Measurements from ENCODE around the gene RBM15B.
A peak's percentile ranks its signal among the peaks of the same experiment; 100 is the strongest.
"Not testable (repeated sequence)": the region's sequence is repeated elsewhere in the genome, so short reads cannot be mapped to it uniquely, and the experiment has no call there.

Gene RBM15B

DNA sequence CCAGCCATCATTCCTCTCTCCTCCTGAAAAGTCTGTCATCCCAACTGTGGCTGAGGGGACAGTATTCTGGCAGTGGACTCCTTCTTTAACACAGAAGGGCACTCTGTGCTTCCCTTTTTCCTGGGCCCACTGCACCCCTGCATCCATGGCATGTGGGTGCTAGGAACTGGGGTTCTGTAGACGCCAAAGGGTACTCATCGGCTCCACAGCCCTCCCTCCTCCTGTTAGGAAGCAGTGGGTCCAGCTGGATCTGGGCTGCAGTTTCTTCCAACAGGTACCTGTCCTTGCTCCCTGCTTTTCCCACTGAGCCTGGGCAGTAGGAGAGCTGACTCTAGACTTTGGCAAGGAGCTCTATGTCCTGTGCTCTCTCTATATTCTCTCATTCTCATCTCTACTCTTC, 12.4 kb upstream of the RBM15B start:
- DNase-seq, result no peak

DNA sequence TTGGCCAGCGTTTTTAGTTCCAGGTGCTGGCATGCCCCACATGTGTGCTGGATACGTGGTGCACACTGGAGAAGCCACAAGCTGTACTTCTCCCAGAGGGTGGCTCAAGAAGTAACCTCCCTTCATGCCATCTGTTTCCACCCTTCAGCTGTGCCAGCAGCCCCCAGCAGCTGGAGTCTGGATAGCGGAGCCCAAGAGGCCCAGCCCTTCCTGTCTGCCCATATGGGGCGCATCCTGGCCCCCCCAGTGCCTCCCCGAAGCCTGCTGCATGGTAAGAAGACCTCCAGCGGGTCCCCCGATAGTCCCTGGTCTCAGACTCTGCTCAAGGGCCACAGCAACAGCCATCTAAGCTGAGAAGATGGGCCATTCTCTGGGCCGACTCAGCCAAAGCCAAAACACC, 11.8 kb upstream of the RBM15B start:
- no peak for DNase-seq

DNA sequence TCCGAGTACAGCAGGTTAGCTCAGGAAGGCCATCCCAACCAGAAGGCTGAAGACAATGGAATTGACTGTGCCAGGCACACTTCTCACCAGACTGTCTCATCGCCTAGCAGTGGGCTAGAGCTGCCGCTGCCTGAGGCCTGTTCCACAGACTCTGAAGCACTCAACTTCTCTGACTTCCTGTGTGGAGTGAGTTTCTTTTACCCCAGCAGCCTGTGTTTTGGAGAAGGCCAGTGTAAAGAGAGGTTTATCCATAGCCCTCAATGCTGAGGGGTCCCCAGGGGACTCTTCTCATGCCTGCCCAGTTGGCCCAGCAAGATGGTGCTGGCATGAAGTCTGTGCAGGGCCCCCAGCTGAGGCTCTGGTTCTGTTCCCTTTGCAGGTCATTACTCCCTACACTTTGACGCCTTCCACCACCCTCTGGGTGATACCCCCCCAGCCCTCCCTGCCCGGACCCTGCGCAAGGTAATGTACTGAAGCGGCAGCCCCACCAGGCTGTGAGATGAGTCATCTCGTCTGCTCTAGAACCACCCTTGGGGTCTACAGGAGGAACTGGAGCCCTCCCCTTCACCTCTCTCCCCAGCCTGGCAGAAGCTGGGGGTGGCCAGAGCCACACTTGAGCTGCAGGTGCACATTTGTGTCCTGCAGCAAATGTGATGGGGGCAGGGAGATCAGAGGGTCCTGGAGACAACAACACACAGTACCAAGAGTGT, 11.2 kb upstream of the RBM15B start:
- no peak for DNase-seq

DNA sequence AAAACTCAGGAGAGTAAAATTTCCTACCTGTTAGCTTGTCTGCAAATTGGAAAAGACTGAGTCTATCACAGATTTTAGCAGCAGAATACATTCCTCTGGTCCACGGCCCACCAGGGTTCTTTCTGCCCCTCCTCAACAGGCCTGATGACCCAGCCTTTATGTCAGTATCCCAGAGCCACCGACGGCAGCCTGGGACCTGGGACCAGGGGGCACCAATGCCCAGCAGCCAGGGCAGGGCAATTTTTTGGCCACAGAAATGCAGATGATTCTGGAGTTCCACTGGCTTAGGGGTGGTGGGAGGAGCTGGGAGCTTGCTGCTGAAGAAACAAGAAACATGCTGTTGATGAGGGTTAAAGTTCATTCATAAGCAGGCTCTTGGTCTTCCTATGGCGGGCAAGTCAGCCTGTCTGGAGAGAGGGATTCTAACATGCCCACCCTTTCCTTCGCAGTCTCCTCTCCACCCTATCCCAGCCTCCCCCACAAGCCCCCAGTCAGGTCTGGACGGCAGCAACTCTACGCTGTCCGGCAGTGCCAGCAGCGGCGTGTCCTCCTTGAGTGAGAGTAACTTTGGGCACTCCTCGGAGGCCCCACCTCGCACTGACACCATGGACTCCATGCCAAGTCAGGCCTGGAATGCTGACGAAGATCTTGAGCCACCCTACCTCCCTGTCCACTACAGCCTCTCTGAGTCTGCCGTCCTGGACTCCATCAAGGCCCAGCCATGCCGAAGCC, 10.3 kb upstream of the RBM15B start:
- no peak for DNase-seq

DNA sequence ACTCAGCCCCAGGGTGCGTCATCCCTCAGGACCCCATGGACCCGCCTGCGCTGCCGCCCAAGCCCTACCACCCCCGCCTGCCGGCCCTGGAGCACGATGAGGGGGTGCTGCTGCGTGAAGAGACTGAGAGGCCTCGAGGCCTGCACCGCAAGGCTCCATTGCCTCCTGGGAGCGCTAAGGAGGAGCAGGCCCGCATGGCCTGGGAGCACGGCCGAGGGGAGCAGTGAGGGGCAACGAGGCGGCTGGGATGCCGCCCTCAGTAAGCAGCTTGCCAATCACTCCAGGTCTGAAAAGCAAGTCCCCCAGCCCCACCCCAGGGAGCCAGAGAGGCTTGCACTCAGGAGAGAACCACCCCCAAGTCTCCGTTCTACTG, 9.8 kb upstream of the RBM15B start:
- DNase-seq, result no peak

DNA sequence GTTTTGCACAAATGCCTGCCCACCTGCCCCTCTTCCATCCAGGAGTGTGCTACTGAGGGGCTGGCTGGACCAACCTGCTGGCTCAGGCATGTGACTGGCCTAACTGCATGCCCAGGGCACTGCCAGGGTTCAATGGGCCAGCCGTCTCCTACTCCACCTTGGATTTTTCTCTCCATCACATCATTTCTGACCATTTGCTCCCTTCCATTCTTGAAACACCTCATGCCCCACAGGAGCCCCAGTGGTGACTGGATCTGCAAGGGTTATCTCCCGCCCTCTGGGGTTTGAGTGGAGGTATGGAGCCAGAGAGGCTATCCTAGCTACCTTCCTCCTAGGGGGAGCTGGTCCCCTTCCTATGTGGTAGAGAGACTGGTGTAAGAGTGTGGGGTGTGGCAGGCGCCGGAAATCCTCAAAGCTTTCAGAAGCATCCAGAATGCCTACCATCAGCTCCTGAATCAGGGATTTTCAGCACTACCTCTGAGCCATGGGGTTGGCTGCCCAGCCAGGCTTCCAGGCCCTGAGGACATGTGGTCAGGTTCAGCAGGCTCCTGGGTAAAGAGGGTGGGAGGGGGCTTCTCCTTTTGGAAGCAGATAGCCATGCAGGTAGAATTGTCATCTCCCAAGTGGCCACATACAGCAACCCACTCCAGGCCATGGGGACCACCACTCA, 8.9 kb upstream of the RBM15B start:
- DNase-seq, result no peak

DNA sequence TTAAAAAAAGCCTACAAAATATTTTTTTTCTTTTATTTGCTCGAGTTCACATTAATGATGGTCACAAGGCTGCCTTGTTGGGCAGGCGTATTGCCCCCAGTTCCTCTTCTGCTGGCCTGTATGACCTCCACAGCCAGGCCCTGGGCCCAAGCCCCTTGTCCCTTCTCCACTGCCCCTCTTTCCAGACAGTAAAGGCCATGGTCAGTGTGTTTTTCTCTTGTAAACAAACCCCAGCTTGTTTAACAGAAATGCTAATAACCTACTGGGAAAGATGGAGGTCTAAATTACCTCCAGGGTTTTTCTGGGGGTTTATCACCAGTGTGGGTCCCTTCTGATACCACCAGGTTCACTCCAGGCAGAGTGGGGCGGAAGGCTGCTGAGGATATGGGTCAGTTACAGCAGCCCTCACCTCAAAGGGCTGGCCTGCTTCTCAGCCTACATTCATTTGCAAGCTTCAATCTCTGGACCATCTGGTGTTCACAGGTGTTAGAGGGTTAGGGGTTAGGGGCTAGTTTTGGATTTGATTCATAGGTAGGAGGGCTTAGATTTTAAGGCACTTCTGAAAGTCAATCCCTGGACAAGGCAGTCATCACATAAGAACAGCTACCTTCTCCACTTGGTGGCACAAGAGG, 8.0 kb upstream of the RBM15B start:
- no peak for DNase-seq

DNA sequence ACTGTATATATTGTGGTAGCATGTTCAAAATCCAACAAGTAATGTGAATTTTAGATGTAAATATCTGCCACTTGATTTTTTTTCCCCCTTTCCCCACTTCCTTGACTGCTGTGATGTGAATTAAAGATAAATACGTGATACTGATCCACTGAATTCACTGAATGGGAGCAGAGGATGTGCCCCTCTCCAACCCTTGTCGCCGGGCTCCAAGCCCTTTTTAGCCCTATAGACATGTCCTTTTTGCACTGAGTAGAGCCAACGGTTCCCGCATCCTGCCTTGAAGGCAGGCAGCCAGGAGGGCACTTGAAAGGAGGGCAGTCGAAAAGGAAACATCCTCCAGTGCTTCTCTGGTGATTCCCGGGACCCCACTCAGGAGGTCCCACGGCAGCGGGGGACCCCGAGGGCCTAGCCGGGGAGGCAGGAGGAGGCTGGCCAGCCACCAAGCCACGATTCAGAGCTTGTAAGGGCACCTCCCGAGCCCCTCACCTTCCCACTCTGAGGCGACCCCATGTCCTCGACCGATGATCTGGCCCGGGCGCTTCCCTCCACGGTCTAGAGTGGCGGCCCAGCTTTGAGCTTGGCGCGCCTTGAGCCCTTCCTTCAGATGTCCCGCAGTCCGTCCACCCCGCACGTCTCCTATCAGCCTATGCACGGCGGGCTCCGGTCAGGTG, 6.9 kb upstream of the RBM15B start:
- peak; percentile 8 for DNase-seq

DNA sequence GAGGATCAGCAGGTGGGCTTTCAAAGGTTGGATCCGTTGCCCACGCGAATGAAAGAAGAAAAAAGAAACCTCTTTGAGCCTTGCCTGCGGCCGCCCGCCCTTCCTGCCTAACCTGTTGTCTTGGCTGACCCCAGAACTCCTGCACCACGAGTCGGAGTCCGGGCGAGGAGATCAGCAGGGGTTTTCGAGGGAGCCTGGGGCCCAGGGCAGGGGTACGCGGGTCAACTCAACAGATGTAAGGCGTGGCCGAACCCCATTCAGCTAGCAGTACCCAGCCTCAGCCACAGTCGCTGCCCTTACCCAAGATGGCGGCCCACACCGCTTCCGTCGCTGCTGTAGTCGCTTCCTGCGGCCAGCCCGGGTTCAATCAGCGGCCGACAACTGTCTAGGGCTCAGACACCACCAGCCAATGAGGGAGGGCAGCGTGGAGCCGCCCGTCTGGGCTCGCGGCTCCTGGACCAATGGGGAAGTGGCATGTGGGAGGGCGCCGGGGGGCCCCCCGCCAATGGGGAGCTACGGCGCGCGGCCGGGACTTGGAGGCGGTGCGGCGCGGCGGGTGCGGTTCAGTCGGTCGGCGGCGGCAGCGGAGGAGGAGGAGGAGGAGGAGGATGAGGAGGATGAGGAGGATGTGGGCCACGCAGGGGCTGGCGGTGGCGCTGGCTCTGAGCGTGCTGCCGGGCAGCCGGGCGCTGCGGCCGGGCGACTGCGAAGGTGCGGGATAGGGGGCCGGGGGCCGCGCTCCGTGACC, 6.2 kb upstream of the RBM15B start, which contains the start of gene MANF:
MANF (plus strand) TSS at position 566 of the 748 bp plus-strand sequence; CDS start at position 618, 52 bp downstream.
- peak; percentile 89 for DNase-seq

DNA sequence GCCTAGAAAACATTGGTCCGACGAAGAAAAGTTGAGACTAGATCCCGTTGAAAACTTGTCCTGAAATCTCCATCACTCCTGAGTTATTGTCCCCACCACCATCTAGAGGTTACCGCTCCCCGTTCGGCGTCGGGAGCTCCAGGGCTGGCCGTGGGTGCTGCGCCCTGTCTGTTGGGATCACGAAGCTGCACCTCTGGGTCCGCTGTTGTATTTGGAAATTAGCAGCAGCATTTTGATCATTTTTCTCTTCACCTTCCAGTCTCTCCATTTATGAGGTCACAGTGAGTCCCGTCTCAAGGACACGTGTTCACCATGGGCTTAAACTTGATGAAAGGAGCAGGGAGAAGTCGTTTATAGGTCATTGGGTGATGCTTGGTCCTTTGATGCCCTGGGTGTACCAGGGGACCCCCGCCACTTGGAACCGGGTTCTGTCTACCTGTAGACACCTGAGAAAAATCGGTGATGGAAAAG, 5.4 kb upstream of the RBM15B start:
- peak; percentile 9 for DNase-seq

DNA sequence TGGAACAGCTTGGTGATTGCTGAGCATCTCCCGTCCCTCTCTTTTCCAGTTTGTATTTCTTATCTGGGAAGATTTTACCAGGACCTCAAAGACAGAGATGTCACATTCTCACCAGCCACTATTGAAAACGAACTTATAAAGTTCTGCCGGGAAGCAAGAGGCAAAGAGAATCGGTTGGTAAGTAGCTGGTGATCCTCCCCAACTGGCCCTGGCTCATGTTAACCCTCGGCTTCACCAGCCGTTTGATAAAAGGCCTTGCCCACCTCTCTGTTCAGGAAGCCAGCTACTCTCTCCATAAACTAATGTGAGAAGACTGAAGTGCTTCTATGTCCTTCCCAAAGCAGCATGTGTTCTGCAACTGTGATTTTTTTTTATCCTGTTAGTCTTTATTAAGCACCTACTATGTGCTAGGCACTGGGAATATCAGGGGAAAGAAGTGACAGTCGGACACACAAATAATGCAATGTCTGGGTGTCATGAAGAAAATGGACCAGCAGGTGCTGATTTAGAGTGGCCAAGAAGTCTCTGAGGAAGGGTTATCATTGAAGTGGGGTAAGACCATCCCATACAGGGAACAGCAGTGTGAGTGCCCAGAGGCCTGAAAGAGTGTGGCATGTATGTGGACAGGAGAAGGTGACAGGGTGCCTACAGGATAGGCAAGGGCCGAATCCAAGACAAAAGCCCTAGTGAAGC, 4.8 kb upstream of the RBM15B start:
- DNase-seq, result no peak

DNA sequence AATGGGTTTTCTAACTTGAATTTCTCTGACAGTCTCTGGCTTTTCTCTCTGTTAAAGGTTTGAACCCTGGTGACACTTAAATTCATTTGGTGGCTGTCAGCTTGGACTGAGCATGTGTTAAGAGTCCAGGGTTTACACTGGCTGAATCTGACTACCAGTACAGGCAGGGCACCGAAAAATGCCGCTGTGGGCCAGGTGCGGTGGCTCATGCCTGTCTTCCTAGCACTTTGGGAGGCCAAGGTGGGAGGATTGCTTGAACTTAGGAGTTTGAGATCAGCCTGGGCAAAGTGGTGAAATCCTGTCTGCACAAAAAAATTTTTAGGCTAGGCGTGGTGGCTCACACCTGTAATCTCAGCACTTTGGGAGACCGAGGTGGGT, 4.2 kb upstream of the RBM15B start:
- no peak for DNase-seq

DNA sequence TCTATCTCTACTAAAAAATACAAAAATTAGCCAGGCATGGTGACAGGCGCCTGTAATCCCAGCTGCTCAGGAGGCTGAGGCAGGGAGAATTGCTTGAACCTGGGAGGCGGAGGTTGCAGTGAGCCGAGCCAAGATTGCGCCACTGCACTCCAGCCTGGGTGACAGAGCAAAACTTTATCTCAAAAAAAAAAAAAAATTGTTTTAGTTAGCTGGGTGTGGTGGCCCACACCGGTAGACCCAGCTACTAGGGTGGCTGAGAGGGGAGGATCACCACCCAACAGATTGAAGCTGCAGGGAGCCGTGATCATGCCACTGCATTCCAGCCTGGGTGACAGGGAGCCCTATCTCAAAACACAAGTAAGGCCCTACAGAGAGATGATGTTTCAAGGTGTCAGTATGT, 3.8 kb upstream of the RBM15B start:
- not testable (repeated sequence) for DNase-seq

DNA sequence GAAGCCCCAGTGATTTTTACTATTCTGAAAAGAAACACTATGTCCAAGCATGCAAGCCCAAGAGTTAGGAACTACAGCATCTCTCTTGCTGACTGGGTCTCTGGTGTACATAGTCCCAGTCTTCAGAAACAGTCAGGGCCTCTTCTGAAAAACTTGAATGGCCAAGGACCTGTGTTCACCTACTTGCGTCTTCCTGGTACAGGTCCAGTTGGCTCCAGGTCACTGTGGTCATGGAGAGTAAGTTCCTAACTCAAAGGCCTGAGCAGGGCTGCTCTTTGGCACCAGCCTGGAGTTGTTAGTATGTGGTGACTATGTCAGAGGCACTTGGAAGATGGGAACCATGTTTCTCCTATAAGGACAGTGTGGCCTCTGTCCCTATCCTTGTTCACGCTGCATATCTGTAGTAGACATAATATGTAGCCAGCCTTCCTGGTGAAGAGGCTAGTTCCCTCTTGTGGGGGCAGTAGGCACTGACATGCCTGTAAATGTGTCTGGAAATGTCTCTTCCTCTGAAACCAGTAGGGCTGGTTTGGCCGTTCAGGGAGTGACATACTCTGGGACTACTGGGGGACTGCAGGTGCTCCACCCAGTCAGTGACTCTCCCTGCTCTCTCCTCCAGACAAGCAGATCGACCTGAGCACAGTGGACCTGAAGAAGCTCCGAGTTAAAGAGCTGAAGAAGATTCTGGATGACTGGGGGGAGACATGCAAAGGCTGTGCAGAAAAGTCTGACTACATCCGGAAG, 2.6 kb upstream of the RBM15B start:
- DNase-seq, result no peak

DNA sequence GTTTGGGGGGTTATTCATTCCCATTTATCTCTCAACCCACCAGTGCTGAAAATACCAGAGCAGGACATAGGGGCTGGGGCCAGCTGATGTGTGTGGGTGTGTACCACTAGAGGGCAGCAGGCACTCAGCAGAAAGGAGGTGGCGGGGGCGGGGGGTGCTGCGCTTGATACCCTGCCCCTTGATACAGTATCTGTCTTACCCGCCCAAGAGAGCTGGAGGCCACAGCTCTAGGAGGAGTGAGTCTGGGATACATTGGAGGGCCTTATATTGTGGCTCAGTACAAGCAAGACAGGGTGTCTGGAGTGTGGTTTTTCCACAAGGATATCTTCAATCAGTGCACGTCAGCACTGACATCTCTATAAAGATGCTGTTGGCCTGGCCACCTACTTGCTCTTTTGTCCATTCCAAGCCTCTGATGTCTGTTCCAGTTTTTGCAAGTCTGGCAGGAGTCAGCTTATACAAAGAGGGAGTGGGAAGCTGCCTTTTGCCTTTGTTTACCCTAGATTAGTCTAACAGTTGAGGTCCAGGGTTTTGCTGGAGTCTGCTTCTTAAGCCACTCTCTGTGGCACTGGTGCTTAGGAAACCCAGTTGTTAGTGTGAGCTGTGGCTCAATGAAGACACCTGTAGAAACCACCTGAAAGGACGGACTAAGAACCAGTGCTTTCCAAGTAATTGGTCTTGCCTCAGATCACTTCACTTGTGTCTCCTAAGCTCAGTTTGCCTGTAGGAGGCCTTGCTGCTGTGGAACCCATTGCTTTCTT, 1.5 kb upstream of the RBM15B start:
- DNase-seq, result peak; percentile 27

DNA sequence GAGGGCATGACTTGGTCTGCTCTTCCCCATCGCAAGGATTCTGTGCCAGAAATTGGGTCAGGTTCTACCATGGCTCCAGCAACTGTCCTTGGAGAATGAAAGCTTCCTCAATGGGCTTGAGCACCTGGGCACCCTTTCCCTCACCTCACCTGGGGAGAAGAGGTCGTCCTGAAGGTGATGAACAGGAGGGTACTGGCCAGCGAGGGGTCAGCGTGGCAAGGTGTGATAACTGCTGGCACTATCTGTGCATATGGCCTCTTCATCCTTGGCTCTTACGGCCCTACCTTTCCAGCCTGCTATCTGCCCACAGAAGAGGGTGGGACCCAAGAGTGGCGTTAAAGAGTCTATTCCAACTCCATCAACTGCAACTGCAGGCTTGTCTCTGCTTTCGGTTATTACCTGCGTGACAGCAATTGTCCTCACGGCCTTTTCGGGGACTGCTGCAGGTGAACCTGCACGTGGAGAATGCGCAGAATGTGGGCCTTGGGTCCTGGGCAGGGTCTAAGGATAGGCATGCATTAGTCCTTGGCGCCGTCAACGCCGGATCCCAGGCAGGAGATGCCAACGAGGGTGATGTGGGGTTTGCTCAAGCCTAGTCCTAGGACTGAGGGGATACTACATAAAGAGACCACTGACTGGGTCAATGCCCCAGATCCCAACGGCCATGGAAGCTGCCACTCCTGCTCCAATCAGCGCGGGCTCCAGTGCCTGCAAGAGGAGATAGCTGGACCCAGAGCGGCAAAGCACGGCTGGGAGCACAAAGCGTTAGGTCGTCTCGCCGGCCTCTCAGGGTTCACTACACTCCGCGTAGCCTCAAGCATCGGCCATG, 625 bp upstream of the RBM15B start:
- DNase-seq, result no peak

DNA sequence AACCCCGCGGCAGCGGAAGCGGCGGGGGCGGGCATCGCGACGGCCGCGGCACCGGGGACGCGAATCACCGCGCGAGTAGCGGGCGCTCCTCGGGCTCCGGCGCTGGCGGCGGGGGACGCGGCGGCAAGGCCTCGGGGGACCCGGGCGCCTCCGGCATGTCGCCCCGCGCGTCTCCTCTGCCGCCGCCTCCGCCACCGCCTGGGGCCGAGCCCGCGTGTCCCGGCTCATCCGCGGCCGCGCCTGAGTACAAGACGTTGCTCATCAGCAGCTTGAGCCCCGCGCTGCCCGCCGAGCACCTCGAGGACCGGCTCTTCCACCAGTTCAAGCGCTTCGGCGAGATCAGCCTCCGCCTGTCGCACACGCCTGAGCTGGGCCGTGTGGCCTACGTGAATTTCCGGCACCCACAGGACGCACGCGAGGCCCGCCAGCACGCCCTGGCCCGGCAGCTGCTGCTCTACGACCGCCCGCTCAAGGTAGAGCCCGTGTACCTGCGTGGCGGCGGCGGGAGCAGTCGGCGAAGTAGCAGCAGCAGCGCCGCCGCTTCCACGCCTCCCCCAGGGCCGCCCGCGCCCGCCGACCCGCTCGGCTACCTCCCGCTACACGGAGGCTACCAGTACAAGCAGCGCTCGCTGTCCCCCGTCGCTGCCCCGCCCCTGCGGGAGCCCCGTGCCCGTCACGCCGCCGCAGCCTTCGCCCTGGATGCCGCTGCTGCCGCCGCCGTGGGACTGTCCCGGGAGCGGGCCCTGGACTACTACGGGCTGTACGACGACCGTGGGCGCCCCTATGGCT, 675 bp downstream of the RBM15B start:
- no peak for DNase-seq

Data from NCI-H1105 treated with DMSO at 0.1 percent for 48 hours (cell line).